Nephron (organoid): Measurements from ENCODE around the gene PITPNC1.

ENCODE experiments used
- H3K27ac Mint-ChIP-seq, 3 experiments: 2 replicates each; pipeline ENCODE4 v1.8.0; 2020; ENCODE audit warnings: mixed read lengths in 3 of 3, mild to moderate bottlenecking in 2 of 3, moderate library complexity in 1 of 3
- H3K27me3 Mint-ChIP-seq: 2 replicates; pipeline ENCODE4 v1.8.0; 2021; ENCODE audit warnings: low read depth, mild to moderate bottlenecking, moderate library complexity, mixed read lengths
- H3K36me3 Mint-ChIP-seq: 2 replicates; pipeline ENCODE4 v1.8.0; 2020; ENCODE audit warnings: low read depth, mixed read lengths
- H3K4me1 Mint-ChIP-seq: 2 replicates; pipeline ENCODE4 v1.8.0; 2020; ENCODE audit warnings: mixed read lengths
- H3K4me3 Mint-ChIP-seq, 3 experiments: 2 replicates each; pipeline ENCODE4 v1.8.0; 2020; ENCODE audit warnings: mild to moderate bottlenecking in 3 of 3, mixed read lengths in 3 of 3, moderate library complexity in 2 of 3
- H3K9me3 Mint-ChIP-seq: 2 replicates; pipeline ENCODE4 v1.8.0; 2020; ENCODE audit warnings: mixed read lengths
- CTCF ChIP-seq, 3 experiments: fragments of 200-600 bp; sonication (generic); IDR thresholded peaks; one replicate each; pipeline ENCODE4 v1.5.0; 2021; ENCODE audit warnings: antibody characterized with exemption in 3 of 3; ENCODE audit not compliant: unreplicated experiment in 3 of 3

The PITPNC1 gene

GRCh38 chr17:67546578-67547527, 169.8 kb downstream of the PITPNC1 start:
- Mint-ChIP-seq H3K9me3 (no peaks in the 10 kb centered on the region), H3K4me3 (no peak overlapping the region), H3K27ac (peak overlapping the region; percentile 59 to 66 (median 61)), H3K4me1 (peaks cover 16% of the 10 kb centered on the region), H3K36me3 (no peaks in the 10 kb centered on the region), H3K27me3 (peaks cover 8% of the 10 kb centered on the region)
- no peak for TF ChIP-seq CTCF (IDR thresholded peaks at IDR 0.05; ENCODE audit: unreplicated experiment in 3 of 3)

- Mint-ChIP-seq H3K27ac (no peak overlapping the region), H3K36me3 (no peaks in the 10 kb centered on the region), H3K4me3 (no peak overlapping the region), H3K27me3 (peaks cover 8% of the 10 kb centered on the region), H3K4me1 (peaks cover 16% of the 10 kb centered on the region), H3K9me3 (no peaks in the 10 kb centered on the region)
- no peak for TF ChIP-seq CTCF (IDR thresholded peaks at IDR 0.05; ENCODE audit: unreplicated experiment in 3 of 3)
These were observed 171.6 kb downstream of the PITPNC1 start for GRCh38 chr17:67548693-67549092.

- Mint-ChIP-seq H3K4me1 (peaks cover 16% of the 10 kb centered on the region), H3K27ac (peak overlapping the region; percentile 23 to 38 (median 37)), H3K36me3 (no peaks in the 10 kb centered on the region), H3K4me3 (no peak overlapping the region), H3K27me3 (peaks cover 8% of the 10 kb centered on the region), H3K9me3 (no peaks in the 10 kb centered on the region)
- TF ChIP-seq CTCF (IDR thresholded peaks at IDR 0.05; ENCODE audit: unreplicated experiment in 3 of 3) = no peak
These were observed 172.7 kb downstream of the PITPNC1 start for GRCh38 chr17:67549820-67550219.

- TF ChIP-seq CTCF (IDR thresholded peaks at IDR 0.05; ENCODE audit: unreplicated experiment in 3 of 3) = no peak
- Mint-ChIP-seq H3K27ac (no peak overlapping the region), H3K4me1 (peaks cover 4% of the 10 kb centered on the region), H3K27me3 (peaks cover 9% of the 10 kb centered on the region), H3K36me3 (peaks cover 15% of the 10 kb centered on the region), H3K4me3 (no peak overlapping the region), H3K9me3 (no peaks in the 10 kb centered on the region)
These were observed 177.6 kb downstream of the PITPNC1 start for GRCh38 chr17:67554634-67555033.

GRCh38 chr17:67555855-67556254, 178.8 kb downstream of the PITPNC1 start:
- H3K4me3 Mint-ChIP-seq = no peak overlapping the region
- no peak overlapping the region for H3K27ac Mint-ChIP-seq
- peaks cover 4% of the 10 kb centered on the region for H3K4me1 Mint-ChIP-seq
- no peaks in the 10 kb centered on the region for H3K9me3 Mint-ChIP-seq
- H3K27me3 Mint-ChIP-seq = peaks cover 4% of the 10 kb centered on the region
- H3K36me3 Mint-ChIP-seq = peaks cover 15% of the 10 kb centered on the region
- no peak for TF ChIP-seq CTCF (IDR thresholded peaks at IDR 0.05; ENCODE audit: unreplicated experiment in 3 of 3)
